ENCODE measurements around the gene UBR7.

UBR7 gene

DNA sequence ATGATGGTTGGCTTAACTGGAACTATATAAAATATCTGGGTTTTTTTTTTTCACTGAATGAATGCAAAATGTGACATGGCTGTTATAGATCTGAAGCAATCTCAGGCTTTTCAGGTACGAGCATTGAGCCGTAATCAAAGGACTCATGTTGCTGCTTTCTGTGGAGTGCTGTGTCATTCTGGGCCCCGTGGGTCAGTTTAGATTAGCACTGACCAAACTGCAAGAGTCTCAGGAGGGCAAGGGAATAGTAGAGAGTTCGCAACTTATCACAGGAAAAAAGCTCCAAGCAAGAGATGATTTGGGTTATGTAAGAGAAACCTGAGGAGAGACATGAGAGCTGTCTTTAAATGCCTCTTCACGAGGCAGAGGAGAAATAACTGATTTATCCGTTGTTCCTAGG lies 59.1 kb downstream of the UBR7 start:
- DNase-seq = no peak

GRCh38 chr14:93267149-93267711 lies 60.2 kb downstream of the UBR7 start:
- no peak for DNase-seq

GRCh38 chr14:93268406-93268805 lies 61.4 kb downstream of the UBR7 start:
- DNase-seq = no peak

DNA sequence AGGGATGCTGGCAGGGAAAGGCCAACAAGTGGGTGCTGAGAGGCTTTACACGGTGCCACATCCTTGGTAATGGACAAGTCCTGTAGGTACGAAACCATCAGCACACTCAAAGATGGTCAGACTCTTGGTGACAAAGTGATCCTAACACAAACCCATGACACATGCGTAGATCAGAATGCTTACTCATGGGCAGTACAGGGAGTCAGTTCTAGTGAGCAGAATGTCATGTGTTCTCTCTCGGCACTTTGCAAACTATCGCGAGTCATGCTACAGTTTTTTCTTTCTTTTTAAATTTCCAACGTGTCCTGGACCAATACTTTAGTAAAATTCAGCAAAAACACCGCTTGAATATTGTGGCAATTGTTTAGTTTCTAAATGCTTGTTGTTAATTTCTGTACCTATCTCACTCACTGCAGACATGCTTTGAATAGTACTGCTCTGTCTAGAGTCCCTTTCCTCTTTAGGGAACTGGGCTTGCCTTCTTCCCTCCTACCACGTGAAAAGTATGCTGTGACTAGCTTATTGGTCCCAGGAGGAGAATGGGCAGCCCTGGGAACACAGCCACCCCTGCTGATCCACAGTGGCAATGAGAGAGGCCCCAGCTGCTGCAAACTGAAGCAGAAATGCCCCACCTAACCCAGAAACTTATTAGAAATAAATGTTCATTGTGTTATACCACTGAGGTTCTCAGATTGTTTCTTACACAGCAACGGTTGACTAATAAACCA lies 62.4 kb downstream of the UBR7 start:
- DNase-seq = no peak

DNA sequence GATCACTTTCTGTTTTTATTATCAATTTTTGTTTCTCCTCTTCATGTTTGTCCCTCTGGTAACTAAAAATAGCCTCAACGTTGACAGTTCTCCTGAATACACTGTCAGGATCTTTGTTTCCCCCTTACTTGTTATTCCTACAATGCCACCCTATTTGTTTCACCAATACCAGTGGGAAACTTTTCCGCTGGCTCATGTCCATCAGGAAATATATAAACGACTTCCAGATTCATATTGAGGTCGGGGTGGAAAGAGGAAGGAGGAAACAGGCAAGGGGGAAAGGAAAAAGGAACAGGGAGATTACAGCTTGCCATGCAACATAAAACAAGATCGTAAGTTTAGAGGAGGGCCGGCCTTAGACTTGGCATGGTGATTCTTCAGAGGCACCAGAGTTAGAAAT lies 64.1 kb downstream of the UBR7 start:
- no peak for DNase-seq

DNA sequence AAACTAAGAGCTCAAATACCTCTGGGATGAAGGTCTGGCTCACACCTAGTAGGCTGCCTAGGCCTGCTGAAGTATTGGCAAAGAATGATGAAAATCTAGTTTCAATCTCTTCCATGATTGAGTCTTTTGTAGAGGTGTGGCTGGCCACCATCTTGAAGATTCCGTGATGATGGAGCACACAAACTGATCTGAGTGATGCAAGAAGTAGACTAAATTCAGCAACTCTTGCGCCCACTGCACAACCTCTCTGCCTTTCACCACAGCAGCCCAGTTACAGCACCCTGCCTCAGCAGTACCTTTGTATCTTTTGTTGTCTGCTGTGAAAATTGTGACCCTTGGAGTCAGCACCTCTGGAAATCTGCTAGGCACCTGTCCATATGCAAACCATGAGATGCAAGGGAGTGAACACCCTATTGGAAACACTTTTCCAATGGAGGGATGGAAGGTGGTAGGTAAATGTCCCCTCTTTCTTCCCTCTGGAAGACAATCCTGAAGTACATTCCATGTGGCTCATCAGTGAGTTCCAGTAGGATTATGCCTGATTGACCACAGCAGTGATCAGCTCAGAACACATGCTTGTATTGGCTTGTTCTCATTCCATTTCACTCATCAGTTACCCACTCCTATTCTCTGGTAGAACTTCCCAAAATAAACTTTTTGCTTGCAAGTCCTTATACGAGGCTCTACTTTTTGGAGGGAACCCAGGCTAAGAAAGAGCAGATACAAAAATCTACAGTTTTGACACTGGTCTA lies 67.2 kb downstream of the UBR7 start:
- no peak for DNase-seq

DNA sequence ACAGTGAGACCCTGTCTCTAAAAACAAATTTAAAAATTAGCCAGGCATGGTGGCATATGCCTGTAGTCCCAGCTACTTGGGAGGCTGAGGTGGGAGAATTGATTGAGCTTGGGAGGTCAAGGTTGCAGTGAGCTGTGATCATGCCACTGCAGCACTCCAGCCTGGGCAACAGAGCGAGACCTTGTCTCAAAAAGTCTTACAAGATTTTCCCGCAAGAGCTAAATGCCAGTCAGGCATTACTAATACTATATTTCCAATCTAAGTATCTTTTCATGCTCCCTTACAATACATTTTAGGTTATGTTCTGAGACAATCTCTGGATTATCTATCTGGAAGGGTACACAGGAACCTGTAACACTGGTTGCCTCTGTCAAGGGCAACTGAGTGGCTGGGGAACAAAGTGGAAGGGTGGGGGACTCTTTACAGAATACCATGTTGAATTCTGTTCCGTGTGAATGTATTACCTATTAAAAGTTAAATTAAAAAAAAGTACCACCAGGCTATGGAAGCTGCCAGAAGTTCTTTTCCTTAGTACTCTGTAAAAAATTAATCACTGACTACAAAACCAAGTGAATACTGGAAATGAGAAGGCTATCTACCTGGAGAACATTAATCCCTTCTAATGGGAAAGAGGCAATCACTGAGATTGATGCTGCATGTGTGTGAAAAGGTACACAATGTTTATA lies 69.1 kb downstream of the UBR7 start:
- no peak for DNase-seq

Measured in GOT3 (cell line).